GM12878 (cell line): ENCODE measurements around the gene RNF149. TPM values are rescaled to one million over a fixed set of nuclear protein-coding genes. Genes with fewer than 3 reads are reported as not detected.

Source experiments
- BCL11A ChIP-seq: IDR thresholded peaks from 2 replicates; pipeline ENCODE4 v1.6.1; 2011; ENCODE audit warnings: low read depth, low read length
- EP300 ChIP-seq, 2 experiments: fragments of 150-350 bp in 1 of 2; IDR thresholded peaks; 2 replicates each; pipeline ENCODE4 v1.6.1; 2011 to 2012; ENCODE audit warnings: low read depth in 2 of 2, low read length in 2 of 2, borderline replicate concordance in 1 of 2, improper control_type of control experiment in 1 of 2, inconsistent platforms in 1 of 2; ENCODE audit not compliant: control insufficient read depth in 1 of 2
- FOXM1 ChIP-seq: IDR thresholded peaks from 2 replicates; pipeline ENCODE4 v1.6.1; 2012; ENCODE audit warnings: low read depth, mild to moderate bottlenecking, inconsistent platforms, low read length, moderate library complexity
- HCFC1 ChIP-seq: fragments of 150-350 bp; IDR thresholded peaks from 2 replicates; pipeline ENCODE4 v1.6.1; 2014; ENCODE audit warnings: low read length
- IKZF1 ChIP-seq: fragments of 450-650 bp; conservative IDR thresholded peaks from 2 replicates; pipeline ENCODE4 v1.6.1; 2017; ENCODE audit warnings: antibody characterized with exemption, mild to moderate bottlenecking
- JUNB ChIP-seq: IDR thresholded peaks from 2 replicates; pipeline ENCODE4 v1.6.1; 2016; ENCODE audit warnings: antibody characterized with exemption, mild to moderate bottlenecking
- MXI1 ChIP-seq: fragments of 150-350 bp; IDR thresholded peaks from 2 replicates; pipeline ENCODE4 v1.6.1; 2011; ENCODE audit warnings: low read depth, mild to moderate bottlenecking, inconsistent platforms, low read length, improper control_type of control experiment
- NR2C2 ChIP-seq: IDR thresholded peaks from 2 replicates; pipeline ENCODE4 v1.6.1; 2011; ENCODE audit warnings: borderline replicate concordance, low read depth; ENCODE audit not compliant: control insufficient read depth, insufficient read length
- PML ChIP-seq: IDR thresholded peaks from 2 replicates; pipeline ENCODE4 v1.6.1; 2012; ENCODE audit warnings: low read length, inconsistent platforms
- RBBP5 ChIP-seq: fragments of 200-600 bp; sonication (generic); conservative IDR thresholded peaks from 2 replicates; pipeline ENCODE4 v1.6.1; 2016
- SP1 ChIP-seq: IDR thresholded peaks from one replicate; pipeline ENCODE4 v1.6.1; 2011; ENCODE audit warnings: low read depth, low read length
- TBL1XR1 ChIP-seq: IDR thresholded peaks from 2 replicates; pipeline ENCODE4 v1.6.1; 2012; ENCODE audit warnings: low read depth, low read length, improper control_type of control experiment
- ZZZ3 ChIP-seq: IDR thresholded peaks from 2 replicates; pipeline ENCODE4 v1.6.1; 2011; ENCODE audit warnings: low read depth; ENCODE audit not compliant: control insufficient read depth, insufficient read length
- polyA plus RNA-seq, 11 experiments: library from polyadenylated mRNA; depleted of rRNA in 4 of 11; unstranded in 6 of 11; stranded (reverse) in 5 of 11; fragments of >200 nt; fragmentation: Nextera tagmentation in 4 of 11; fragmentation: Illumina TruSeq in 1 of 11; extraction: Ambion mirVana in 4 of 11; extraction: Trizol in 1 of 11; gene quantifications; 1 replicate in 1 of 11; 2 replicates in 10 of 11; pipeline versions ENCODE4 v1.2.1 to v1.2.3, GENCODE V29; 2011 to 2016; ENCODE audit warnings: inconsistent platforms in 2 of 11, missing spikeins in 2 of 11, low read depth in 1 of 11
- total RNA-seq, 4 experiments: library from RNA; depleted of rRNA in 3 of 4; stranded (reverse); fragments of >200 nt in 3 of 4; fragmentation: Illumina TruSeq in 1 of 4; extraction: Trizol in 1 of 4; gene quantifications; 2 replicates each; pipeline versions ENCODE4 v1.2.1 to v1.2.3, GENCODE V29; 2013 to 2021
- TF ChIP-seq, protein P1 (sequence below): fragments of 450-650 bp; IDR thresholded peaks from 2 replicates; pipeline ENCODE4 v1.6.1; 2017; ENCODE audit warnings: mild to moderate bottlenecking, moderate library complexity
- TF ChIP-seq, protein P2 (sequence below): fragments of 450-650 bp; formaldehyde crosslinking; IDR thresholded peaks from 2 replicates; pipeline ENCODE4 v1.5.0; 2022; ENCODE audit warnings: mild to moderate bottlenecking, missing genetic modification characterization
- TF ChIP-seq, protein P3 (sequence below): fragments of 450-650 bp; IDR thresholded peaks from 2 replicates; pipeline ENCODE4 v1.6.1; 2017; ENCODE audit warnings: mild to moderate bottlenecking
- TF ChIP-seq, protein P4 (sequence below): IDR thresholded peaks from 2 replicates; pipeline ENCODE4 v1.6.1; 2011; ENCODE audit warnings: low read depth, low read length, improper control_type of control experiment, borderline replicate concordance
- TF ChIP-seq, protein P5 (sequence below), 3 experiments: IDR thresholded peaks in 2 of 3; conservative IDR thresholded peaks in 1 of 3; 2 replicates each; pipeline ENCODE4 v1.5.1; 2011; ENCODE audit warnings: low read depth in 3 of 3, low read length in 3 of 3, mild to moderate bottlenecking in 3 of 3, control low read depth in 2 of 3, moderate library complexity in 2 of 3, inconsistent platforms in 1 of 3, mixed read lengths in 1 of 3; ENCODE audit not compliant: control insufficient read depth in 2 of 3, insufficient read depth in 1 of 3; ENCODE audit errors: extremely low read depth in 1 of 3

The RNF149 gene
- total and polyA plus RNA-seq, 10 of the 15 experiments (the other 5 are each of a cell fraction or from before 2014, with no cell fraction given), result 5.2 to 38.4 (median 16.3) TPM

DNA sequence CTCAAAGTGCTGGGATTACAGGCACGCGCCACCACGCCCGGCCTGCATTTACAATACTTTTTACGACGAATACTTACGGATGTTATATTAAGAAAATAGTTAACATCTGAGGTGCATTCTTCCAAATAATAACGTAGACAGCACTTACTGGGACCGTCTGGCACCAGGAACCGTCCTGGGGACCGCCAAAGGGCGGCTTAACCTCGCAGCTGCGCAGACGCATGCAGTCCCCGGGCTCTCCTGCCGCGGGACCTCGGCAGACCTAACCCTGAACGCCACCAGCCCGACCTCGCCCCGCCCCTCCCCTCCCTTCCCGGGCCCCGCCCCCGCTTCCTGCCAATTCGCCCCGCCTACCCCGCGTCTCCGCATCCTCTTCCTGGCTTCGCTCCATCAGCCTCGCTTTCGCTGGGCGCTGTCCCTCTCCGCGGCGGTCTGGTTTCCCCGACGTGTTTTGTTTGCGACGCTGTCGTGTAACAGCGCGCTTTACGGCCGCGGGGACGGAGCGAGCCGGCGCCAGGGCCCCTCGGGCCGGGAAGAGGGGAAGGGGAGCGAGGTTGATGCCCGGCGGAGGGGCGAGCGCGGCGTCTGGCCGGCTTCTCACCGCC, 56.0 kb downstream of the RNF149 start, which contains the start of gene CNOT11 (continued):
- TF ChIP-seq, protein P1, sequence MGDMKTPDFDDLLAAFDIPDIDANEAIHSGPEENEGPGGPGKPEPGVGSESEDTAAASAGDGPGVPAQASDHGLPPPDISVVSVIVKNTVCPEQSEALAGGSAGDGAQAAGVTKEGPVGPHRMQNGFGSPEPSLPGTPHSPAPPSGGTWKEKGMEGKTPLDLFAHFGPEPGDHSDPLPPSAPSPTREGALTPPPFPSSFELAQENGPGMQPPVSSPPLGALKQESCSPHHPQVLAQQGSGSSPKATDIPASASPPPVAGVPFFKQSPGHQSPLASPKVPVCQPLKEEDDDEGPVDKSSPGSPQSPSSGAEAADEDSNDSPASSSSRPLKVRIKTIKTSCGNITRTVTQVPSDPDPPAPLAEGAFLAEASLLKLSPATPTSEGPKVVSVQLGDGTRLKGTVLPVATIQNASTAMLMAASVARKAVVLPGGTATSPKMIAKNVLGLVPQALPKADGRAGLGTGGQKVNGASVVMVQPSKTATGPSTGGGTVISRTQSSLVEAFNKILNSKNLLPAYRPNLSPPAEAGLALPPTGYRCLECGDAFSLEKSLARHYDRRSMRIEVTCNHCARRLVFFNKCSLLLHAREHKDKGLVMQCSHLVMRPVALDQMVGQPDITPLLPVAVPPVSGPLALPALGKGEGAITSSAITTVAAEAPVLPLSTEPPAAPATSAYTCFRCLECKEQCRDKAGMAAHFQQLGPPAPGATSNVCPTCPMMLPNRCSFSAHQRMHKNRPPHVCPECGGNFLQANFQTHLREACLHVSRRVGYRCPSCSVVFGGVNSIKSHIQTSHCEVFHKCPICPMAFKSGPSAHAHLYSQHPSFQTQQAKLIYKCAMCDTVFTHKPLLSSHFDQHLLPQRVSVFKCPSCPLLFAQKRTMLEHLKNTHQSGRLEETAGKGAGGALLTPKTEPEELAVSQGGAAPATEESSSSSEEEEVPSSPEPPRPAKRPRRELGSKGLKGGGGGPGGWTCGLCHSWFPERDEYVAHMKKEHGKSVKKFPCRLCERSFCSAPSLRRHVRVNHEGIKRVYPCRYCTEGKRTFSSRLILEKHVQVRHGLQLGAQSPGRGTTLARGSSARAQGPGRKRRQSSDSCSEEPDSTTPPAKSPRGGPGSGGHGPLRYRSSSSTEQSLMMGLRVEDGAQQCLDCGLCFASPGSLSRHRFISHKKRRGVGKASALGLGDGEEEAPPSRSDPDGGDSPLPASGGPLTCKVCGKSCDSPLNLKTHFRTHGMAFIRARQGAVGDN, result no peak; the same call in 1 of the 2 replicates
- TF ChIP-seq IKZF1 (peak; percentile 93), ZZZ3 (no peak), RBBP5 (no peak), BCL11A (no peak), FOXM1 (no peak), PML (peak; percentile 65; the same call in 1 of the 2 replicates), SP1 (no peak), EP300 (IDR thresholded peaks at IDR 0.05; ENCODE audit: borderline replicate concordance in 1 of 2, control insufficient read depth in 1 of 2, low read depth in 2 of 2, low read length in 2 of 2) (no peak), TBL1XR1 (no peak), HCFC1 (peak; percentile 42), JUNB (no peak), MXI1 (no peak; the same call in 1 of the 2 replicates), NR2C2 (no peak)
- TF ChIP-seq, protein P2, sequence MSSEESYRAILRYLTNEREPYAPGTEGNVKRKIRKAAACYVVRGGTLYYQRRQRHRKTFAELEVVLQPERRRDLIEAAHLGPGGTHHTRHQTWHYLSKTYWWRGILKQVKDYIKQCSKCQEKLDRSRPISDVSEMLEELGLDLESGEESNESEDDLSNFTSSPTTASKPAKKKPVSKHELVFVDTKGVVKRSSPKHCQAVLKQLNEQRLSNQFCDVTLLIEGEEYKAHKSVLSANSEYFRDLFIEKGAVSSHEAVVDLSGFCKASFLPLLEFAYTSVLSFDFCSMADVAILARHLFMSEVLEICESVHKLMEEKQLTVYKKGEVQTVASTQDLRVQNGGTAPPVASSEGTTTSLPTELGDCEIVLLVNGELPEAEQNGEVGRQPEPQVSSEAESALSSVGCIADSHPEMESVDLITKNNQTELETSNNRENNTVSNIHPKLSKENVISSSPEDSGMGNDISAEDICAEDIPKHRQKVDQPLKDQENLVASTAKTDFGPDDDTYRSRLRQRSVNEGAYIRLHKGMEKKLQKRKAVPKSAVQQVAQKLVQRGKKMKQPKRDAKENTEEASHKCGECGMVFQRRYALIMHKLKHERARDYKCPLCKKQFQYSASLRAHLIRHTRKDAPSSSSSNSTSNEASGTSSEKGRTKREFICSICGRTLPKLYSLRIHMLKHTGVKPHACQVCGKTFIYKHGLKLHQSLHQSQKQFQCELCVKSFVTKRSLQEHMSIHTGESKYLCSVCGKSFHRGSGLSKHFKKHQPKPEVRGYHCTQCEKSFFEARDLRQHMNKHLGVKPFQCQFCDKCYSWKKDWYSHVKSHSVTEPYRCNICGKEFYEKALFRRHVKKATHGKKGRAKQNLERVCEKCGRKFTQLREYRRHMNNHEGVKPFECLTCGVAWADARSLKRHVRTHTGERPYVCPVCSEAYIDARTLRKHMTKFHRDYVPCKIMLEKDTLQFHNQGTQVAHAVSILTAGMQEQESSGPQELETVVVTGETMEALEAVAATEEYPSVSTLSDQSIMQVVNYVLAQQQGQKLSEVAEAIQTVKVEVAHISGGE (CRISPR knock-in tag), result no peak
- TF ChIP-seq, protein P3, sequence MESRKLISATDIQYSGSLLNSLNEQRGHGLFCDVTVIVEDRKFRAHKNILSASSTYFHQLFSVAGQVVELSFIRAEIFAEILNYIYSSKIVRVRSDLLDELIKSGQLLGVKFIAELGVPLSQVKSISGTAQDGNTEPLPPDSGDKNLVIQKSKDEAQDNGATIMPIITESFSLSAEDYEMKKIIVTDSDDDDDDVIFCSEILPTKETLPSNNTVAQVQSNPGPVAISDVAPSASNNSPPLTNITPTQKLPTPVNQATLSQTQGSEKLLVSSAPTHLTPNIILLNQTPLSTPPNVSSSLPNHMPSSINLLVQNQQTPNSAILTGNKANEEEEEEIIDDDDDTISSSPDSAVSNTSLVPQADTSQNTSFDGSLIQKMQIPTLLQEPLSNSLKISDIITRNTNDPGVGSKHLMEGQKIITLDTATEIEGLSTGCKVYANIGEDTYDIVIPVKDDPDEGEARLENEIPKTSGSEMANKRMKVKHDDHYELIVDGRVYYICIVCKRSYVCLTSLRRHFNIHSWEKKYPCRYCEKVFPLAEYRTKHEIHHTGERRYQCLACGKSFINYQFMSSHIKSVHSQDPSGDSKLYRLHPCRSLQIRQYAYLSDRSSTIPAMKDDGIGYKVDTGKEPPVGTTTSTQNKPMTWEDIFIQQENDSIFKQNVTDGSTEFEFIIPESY, result 0 out of 2 replicates have a peak, but pooled peaks have one; percentile 56
- TF ChIP-seq, protein P4, sequence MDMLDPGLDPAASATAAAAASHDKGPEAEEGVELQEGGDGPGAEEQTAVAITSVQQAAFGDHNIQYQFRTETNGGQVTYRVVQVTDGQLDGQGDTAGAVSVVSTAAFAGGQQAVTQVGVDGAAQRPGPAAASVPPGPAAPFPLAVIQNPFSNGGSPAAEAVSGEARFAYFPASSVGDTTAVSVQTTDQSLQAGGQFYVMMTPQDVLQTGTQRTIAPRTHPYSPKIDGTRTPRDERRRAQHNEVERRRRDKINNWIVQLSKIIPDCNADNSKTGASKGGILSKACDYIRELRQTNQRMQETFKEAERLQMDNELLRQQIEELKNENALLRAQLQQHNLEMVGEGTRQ, result no peak
- TF ChIP-seq, protein P5, sequence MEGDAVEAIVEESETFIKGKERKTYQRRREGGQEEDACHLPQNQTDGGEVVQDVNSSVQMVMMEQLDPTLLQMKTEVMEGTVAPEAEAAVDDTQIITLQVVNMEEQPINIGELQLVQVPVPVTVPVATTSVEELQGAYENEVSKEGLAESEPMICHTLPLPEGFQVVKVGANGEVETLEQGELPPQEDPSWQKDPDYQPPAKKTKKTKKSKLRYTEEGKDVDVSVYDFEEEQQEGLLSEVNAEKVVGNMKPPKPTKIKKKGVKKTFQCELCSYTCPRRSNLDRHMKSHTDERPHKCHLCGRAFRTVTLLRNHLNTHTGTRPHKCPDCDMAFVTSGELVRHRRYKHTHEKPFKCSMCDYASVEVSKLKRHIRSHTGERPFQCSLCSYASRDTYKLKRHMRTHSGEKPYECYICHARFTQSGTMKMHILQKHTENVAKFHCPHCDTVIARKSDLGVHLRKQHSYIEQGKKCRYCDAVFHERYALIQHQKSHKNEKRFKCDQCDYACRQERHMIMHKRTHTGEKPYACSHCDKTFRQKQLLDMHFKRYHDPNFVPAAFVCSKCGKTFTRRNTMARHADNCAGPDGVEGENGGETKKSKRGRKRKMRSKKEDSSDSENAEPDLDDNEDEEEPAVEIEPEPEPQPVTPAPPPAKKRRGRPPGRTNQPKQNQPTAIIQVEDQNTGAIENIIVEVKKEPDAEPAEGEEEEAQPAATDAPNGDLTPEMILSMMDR (IDR thresholded peaks at IDR 0.05 in 2 of 3, conservative IDR thresholded peaks at IDR 0.05 in 1 of 3; ENCODE audit: control insufficient read depth in 2 of 3, extremely low read depth in 1 of 3, insufficient read depth in 1 of 3, low read depth in 3 of 3, low read length in 3 of 3), result no peak
